KMS-11 (cell line): ENCODE results near the gene KDM4B.

Experiments used
- H2AFZ ChIP-seq: fragments of 200-600 bp; sonication (generic); 2 replicates; pipeline ENCODE4 v1.6.1; 2016; ENCODE audit warnings: antibody characterized with exemption, mixed run types, low read depth
- H3K27ac ChIP-seq: fragments of 200-600 bp; sonication (generic); 2 replicates; pipeline ENCODE4 v1.6.1; 2016; ENCODE audit warnings: mild to moderate bottlenecking, mixed run types
- H3K27me3 ChIP-seq: fragments of 200-600 bp; sonication (generic); 2 replicates; pipeline ENCODE4 v1.6.1; 2017; ENCODE audit warnings: mild to moderate bottlenecking, low read depth, mixed run types, moderate library complexity; ENCODE audit not compliant: insufficient read depth
- H3K36me3 ChIP-seq: fragments of 200-600 bp; sonication (generic); 2 replicates; pipeline ENCODE4 v1.6.1; 2017; ENCODE audit warnings: mild to moderate bottlenecking, mixed run types; ENCODE audit not compliant: insufficient read depth
- H3K4me1 ChIP-seq: fragments of 200-600 bp; sonication (generic); 2 replicates; pipeline ENCODE4 v1.6.1; 2016; ENCODE audit warnings: mild to moderate bottlenecking, low read depth, mixed run types; ENCODE audit not compliant: poor library complexity, severe bottlenecking
- H3K4me2 ChIP-seq: fragments of 200-600 bp; sonication (generic); 2 replicates; pipeline ENCODE4 v1.7.0; 2016; ENCODE audit warnings: mild to moderate bottlenecking, mixed run types
- H3K4me3 ChIP-seq: fragments of 200-600 bp; sonication (generic); IDR thresholded peaks from 2 replicates; pipeline ENCODE4 v1.6.1; 2017; ENCODE audit warnings: low read depth, low read length, mixed read lengths; ENCODE audit not compliant: insufficient read depth
- H3K79me2 ChIP-seq: fragments of 200-600 bp; sonication (generic); 2 replicates; pipeline ENCODE4 v1.6.1; 2016; ENCODE audit warnings: low read depth, mixed run types; ENCODE audit not compliant: insufficient read depth
- H3K9ac ChIP-seq: fragments of 200-600 bp; sonication (generic); 2 replicates; pipeline ENCODE4 v1.6.1; 2016; ENCODE audit warnings: mild to moderate bottlenecking, mixed run types
- H4K20me1 ChIP-seq: fragments of 200-600 bp; sonication (generic); 2 replicates; pipeline ENCODE4 v1.6.1; 2016; ENCODE audit warnings: mild to moderate bottlenecking, mixed run types; ENCODE audit not compliant: insufficient read depth
- TF ChIP-seq, protein P1 (sequence below): fragments of 200-600 bp; sonication (generic); conservative IDR thresholded peaks from 2 replicates; pipeline ENCODE4 v1.6.1; 2017; ENCODE audit warnings: low read depth, mild to moderate bottlenecking, antibody characterized with exemption, low read length, moderate library complexity, mixed read lengths

The KDM4B gene

GRCh38 chr19:5117421-5117820 lies 148.5 kb downstream of the KDM4B start:
- H3K4me3 ChIP-seq: no peak overlapping the region

DNA sequence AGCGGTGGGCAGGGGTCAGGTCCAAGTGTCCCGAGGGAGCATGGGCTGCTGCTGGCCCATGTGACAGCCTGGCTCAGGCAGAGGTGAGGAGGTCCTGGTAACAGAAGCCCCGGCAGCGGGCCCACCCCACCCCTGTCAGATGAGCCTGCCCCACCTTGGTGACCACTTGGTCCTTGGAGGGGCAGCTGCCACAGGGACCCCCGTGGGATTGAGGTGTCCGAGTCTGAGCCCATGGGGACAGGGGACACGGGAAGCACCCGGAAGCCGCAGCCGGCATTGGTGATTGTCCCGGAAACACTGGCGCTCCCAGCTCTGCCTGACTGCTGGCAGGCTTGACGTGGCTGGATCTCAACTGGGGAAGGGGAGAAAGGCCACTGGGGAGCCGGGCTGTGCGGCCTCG lies 149.1 kb downstream of the KDM4B start:
- TF ChIP-seq, protein P1, sequence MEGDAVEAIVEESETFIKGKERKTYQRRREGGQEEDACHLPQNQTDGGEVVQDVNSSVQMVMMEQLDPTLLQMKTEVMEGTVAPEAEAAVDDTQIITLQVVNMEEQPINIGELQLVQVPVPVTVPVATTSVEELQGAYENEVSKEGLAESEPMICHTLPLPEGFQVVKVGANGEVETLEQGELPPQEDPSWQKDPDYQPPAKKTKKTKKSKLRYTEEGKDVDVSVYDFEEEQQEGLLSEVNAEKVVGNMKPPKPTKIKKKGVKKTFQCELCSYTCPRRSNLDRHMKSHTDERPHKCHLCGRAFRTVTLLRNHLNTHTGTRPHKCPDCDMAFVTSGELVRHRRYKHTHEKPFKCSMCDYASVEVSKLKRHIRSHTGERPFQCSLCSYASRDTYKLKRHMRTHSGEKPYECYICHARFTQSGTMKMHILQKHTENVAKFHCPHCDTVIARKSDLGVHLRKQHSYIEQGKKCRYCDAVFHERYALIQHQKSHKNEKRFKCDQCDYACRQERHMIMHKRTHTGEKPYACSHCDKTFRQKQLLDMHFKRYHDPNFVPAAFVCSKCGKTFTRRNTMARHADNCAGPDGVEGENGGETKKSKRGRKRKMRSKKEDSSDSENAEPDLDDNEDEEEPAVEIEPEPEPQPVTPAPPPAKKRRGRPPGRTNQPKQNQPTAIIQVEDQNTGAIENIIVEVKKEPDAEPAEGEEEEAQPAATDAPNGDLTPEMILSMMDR: no peak
- no peak overlapping the region for H3K4me3 ChIP-seq
- no peak overlapping the region for H3K4me2 ChIP-seq
- no peaks in the 10 kb centered on the region for H3K79me2 ChIP-seq
- no peak overlapping the region for H2AFZ ChIP-seq
- no peaks in the 10 kb centered on the region for H3K4me1 ChIP-seq
- H3K27me3 ChIP-seq: no peaks in the 10 kb centered on the region
- H4K20me1 ChIP-seq: no peaks in the 10 kb centered on the region
- H3K9ac ChIP-seq: no peak overlapping the region
- H3K27ac ChIP-seq: no peak overlapping the region
- H3K36me3 ChIP-seq: no peaks in the 10 kb centered on the region

More at GRCh38 chr19:5117421-5117820, 148.5 kb downstream of the KDM4B start:
- no peaks in the 10 kb centered on the region for H3K79me2 ChIP-seq
- no peak overlapping the region for H2AFZ ChIP-seq
- no peak overlapping the region for H3K9ac ChIP-seq
- no peak overlapping the region for H3K27ac ChIP-seq
- TF ChIP-seq, protein P1: no peak
- H3K36me3 ChIP-seq: no peaks in the 10 kb centered on the region
- no peaks in the 10 kb centered on the region for H4K20me1 ChIP-seq
- no peaks in the 10 kb centered on the region for H3K27me3 ChIP-seq
- H3K4me2 ChIP-seq: no peak overlapping the region
- no peaks in the 10 kb centered on the region for H3K4me1 ChIP-seq

DNA sequence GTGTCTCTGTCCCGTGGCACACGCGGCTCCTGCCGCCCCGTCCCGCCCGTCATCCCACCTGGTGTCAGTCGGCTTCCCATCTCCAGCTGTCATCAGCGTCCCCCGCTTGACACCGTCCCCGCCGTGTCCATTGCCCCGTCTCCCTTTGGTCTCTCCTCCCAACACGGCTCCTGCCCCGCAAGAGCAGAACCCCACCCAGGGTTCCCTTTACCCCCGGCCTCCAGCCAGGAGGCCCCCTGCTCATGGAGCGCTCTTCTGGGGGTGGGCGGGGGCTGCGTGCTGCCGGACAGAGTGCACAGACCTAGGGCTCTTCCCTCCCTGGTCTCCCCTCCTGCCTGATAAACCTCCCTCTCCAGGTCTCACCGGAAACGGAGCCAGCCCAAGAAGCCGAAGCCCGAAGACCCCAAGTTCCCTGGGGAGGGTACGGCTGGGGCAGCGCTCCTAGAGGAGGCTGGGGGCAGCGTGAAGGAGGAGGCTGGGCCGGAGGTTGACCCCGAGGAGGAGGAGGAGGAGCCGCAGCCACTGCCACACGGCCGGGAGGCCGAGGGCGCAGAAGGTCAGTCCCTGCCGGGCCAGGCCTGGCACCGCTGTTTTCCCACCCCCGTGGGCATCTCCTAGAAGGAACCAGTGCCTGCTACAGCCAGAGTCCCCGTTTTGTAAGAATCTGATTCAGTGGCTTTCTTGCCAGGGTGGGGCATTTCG lies 150.5 kb downstream of the KDM4B start:
- H3K27me3 ChIP-seq: no peaks in the 10 kb centered on the region
- no peak overlapping the region for H3K4me3 ChIP-seq
- H2AFZ ChIP-seq: no peak overlapping the region
- no peaks in the 10 kb centered on the region for H4K20me1 ChIP-seq
- no peak overlapping the region for H3K4me2 ChIP-seq
- no peaks in the 10 kb centered on the region for H3K36me3 ChIP-seq
- H3K27ac ChIP-seq: no peak overlapping the region
- H3K9ac ChIP-seq: no peak overlapping the region
- H3K4me1 ChIP-seq: no peaks in the 10 kb centered on the region
- TF ChIP-seq, protein P1: no peak
- no peaks in the 10 kb centered on the region for H3K79me2 ChIP-seq

GRCh38 chr19:5120321-5120720 lies 151.4 kb downstream of the KDM4B start:
- H2AFZ ChIP-seq: no peak overlapping the region
- no peak overlapping the region for H3K27ac ChIP-seq
- no peaks in the 10 kb centered on the region for H3K27me3 ChIP-seq
- TF ChIP-seq, protein P1: no peak
- H3K4me2 ChIP-seq: no peak overlapping the region
- H3K79me2 ChIP-seq: no peaks in the 10 kb centered on the region
- no peak overlapping the region for H3K9ac ChIP-seq
- no peaks in the 10 kb centered on the region for H4K20me1 ChIP-seq
- H3K4me3 ChIP-seq: no peak overlapping the region
- H3K36me3 ChIP-seq: no peaks in the 10 kb centered on the region
- H3K4me1 ChIP-seq: no peaks in the 10 kb centered on the region
